Superior temporal gyrus (tissue), 1 donor: ENCODE measurements around the gene STRIP1.

Experiments used
- DNase-seq: peaks from one replicate; pipeline ENCODE4 v3.0.0-alpha.2; 2016; ENCODE audit errors: extremely low spot score

STRIP1 gene, protein sequence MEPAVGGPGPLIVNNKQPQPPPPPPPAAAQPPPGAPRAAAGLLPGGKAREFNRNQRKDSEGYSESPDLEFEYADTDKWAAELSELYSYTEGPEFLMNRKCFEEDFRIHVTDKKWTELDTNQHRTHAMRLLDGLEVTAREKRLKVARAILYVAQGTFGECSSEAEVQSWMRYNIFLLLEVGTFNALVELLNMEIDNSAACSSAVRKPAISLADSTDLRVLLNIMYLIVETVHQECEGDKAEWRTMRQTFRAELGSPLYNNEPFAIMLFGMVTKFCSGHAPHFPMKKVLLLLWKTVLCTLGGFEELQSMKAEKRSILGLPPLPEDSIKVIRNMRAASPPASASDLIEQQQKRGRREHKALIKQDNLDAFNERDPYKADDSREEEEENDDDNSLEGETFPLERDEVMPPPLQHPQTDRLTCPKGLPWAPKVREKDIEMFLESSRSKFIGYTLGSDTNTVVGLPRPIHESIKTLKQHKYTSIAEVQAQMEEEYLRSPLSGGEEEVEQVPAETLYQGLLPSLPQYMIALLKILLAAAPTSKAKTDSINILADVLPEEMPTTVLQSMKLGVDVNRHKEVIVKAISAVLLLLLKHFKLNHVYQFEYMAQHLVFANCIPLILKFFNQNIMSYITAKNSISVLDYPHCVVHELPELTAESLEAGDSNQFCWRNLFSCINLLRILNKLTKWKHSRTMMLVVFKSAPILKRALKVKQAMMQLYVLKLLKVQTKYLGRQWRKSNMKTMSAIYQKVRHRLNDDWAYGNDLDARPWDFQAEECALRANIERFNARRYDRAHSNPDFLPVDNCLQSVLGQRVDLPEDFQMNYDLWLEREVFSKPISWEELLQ

DNA sequence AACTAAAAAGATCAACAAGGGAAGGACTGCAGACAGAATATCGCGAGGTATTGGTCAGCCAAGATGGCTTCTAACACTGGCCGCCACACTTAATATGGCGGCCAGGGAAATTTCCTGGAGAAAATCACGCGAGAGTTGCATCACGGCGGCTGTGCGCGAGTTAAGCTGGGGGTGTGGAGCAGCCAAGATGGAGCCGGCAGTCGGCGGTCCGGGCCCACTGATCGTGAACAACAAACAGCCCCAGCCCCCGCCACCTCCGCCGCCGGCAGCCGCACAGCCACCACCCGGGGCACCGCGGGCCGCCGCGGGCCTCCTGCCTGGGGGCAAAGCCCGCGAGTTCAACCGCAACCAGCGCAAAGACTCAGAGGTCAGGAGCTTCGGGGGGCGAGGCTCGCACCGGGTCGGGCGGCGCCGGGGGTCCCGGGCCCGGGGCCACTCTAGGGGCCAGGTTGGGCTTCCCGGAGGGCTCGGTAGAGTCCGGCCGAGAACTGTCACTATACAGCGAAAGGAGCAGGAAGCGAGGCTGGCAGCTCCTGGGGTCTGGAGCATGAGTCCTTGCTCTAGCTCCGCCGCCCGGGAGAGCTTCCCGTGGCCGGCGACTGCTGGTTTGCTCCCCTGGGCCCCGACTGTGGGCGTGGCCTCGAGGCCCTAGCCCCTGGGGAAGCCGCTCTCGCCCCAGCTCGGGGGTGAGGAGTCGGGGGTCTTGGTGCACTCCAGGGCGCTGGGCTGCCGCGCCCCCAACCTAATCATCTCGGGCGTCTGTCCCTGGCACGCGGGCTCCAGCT is at the start of gene STRIP1:
Gene STRIP1 (plus strand): TSS at position 174 of the 785 bp plus-strand sequence. CDS start 14 bp downstream, at position 188.
- peak; percentile 97 for DNase-seq

DNA sequence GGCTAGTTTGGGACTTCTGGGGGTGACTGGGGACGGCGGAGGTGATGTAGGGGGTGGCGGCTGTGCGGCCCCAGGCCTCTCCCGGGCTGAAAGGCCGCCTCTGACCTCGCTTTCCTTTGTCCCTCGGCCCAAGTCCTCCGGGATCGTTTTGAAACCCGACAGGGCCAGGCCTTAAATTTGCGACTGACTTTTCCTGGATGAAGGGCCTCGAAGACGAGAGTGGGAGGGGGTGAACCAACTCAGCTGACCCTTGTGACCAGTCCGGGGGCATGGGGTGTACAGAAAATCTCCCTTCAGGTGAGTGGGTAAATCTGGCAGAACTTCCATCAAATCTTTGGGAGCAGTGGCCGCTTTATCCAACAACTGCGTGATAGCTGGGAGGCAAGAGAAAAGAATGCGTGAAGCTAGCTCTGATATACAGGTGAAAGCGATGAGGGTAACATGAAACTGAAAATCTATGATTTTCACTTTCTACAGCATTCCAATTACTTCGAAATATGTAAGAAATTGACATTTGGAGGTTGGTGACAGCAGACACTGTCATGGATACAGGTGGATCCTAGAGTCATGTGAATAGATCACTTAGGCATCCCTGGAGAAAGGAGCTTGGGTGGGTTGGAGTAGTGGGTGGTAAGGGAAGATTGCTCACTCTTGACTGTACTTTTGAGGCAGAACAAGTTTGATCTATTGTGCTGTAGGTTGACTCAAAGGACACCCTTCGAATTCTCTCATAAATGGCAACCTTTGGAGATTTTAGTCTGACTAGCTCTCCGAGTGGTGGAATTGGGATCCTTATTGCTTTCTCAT is 49.0 kb upstream of the STRIP1 start:
- DNase-seq, result no peak

DNA sequence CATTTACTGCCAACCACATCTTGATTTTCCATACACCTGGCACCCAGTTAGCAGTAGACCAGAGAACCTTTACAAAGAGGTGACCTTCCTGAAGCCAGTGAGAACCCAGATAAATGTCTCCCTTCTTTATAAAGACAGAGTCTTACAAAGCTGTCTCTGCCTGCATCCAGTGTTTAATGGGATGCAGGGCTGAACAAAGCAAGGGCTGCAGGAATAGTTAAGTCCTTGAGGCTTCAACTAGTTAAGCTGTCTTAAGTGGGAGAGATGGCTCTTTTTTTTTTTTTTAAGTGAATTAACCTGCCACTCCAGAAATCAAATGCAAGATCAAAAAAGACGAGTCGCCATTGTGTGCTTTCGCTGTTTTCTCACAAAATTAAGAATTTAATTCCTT is 48.4 kb upstream of the STRIP1 start:
- DNase-seq, result no peak

DNA sequence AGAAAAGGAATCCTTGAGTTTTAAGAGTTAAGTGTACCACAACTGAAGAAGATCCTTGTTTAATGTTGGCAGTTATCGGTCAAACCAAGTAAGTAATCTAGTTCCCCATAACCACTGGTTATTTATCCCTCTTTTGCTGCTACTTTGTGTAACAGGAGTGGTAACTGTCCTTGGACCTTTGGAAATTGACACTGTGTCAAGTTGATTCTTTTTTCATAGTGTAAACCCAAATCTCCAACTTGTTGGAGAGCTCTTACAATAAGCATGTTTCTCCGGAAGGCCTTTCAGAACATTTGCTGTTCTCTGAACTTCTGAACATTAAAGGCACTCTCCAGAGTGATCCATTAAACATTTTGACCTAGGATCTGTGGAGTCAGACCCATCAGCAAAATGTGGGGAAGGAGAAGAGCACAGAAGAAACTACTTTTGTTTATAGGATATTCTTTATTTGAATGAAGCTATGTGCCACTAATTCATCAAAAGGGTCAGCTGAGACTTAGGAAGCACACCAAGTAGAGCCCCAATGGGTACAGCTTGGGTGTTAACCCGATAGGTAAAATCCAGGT is 46.0 kb upstream of the STRIP1 start:
- no peak for DNase-seq

DNA sequence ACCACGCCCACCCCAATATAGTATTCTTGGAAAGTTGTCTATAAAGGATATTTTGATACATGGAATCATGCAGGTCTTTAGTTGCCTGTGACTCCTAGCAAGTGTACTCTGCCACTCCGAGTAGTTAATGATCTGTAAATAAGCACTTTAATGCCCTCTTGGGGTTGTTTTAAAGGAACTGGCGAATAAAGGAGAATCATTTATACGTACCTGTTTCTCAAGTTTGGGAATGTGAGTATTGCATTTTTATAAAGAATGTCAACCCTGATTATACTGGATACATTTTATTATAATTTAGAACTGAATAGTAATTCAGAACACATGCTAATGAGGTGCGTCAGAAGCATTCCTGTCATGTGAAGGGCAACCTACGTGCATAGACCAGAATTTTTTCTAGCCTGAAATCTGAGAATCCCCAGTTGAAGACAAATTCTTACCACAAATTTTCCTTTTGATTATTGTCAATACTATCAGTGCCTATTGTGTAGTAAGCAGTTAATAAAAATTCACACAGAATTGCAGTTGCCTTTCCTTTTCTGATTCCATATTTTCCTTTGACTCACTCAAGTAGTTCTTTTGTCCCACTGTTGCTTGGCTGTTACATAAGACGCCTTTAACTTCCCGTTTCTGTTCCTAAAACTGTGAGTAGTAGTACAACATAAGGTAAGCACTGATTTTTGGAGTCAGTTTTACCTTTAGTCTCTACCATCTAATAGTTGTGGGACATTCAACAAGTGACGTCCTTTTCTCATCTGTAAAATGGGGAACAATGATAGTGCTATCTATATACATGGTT is 44.7 kb upstream of the STRIP1 start:
- no peak for DNase-seq

DNA sequence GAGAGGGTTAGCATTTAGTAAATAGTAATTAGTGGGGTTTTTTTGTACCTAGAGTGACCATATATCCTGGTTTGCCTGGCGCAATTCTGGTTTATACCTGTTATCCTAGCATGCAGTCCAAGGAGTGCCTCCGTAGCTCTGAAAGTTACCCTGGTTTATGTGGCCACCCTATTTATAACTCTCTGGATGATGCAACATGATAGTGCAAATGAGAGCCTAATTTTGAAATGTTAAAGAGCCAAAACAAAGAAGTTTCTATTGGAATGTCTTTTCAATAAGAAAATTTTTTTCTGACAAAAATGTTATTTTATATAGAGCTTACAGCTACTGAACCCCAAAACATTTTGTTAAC is 44.1 kb upstream of the STRIP1 start:
- no peak for DNase-seq

DNA sequence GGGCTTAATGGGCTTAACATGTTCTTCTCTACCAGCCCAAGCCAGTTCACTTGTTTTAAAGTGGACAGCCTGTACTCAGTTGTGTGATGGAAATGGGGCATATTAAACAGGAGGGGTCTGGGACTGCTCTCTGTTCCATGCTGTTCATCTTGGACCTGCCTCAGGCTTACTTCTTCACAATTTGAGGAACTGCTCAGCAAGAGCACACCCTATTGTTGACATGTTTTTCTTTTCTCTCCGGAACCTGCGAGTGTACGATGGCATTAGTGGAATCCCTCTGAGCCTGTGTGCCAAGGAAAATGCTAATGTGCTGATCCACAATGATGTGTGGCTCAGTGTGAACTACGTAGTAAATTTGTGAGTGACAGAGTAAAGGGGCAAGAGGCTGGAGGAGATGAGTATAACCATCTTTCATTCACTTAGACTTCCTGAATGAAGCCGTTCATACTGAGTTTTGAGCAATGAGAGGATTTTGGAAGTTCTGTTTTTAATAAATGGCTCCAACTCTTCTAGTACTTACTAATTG is 43.0 kb upstream of the STRIP1 start:
- DNase-seq, result no peak

DNA sequence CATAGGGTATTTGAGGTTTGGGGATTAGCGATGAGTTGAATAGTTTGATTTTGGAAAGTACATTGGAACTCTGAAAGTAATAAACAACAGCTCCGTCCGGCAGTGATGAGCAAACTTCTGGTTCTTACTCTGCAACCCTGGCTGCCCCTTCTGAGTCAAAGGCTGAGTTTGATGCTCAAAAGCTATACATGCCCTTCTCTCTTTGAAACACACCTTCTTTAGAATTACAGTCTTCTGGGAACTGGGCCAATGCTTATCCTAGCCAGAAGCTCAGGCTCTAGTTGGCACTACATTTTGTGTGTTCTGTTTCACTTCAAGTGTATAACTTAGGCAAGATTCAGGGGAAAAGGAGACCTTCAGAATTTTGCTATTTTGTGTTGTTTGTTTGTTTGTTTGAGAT is 40.5 kb upstream of the STRIP1 start:
- DNase-seq, result no peak

DNA sequence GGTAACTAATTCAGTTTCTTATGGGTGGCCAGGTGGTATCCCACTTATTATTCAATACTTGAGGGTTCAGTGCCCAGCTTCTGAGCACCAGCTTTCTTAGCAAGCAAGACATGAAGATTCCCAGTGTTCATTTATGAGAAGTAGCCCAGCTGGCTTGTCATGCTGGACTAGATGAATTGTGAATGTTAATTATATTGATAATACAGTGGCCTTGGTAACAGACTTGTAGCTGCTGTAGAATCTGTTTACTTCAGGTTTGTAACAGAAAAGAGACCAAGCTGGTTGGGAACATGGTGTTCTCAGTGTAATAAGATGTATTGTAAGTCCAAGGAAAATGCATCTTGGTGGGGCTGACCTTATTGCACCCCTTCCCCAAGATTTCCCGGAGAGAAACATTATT is 39.8 kb upstream of the STRIP1 start:
- DNase-seq, result no peak

DNA sequence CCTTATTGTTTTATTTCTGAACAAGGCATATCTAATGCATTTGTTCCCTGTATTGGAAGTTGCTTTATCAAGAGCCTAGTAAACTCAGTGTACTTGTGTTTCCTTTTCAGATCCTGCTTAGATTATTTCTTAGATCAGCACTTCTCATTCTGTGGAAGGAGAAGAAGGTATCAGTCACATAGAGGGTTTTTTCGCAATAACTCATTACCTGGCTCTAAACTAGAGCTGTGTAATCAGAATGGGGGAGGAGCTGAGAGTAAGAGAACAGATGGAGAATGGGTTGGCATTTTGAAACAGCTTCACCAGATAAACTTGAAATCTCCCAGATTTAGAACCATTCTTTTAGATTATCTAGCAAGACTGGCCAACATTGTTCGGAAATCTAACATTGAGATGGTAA is 38.9 kb upstream of the STRIP1 start:
- DNase-seq, result no peak

DNA sequence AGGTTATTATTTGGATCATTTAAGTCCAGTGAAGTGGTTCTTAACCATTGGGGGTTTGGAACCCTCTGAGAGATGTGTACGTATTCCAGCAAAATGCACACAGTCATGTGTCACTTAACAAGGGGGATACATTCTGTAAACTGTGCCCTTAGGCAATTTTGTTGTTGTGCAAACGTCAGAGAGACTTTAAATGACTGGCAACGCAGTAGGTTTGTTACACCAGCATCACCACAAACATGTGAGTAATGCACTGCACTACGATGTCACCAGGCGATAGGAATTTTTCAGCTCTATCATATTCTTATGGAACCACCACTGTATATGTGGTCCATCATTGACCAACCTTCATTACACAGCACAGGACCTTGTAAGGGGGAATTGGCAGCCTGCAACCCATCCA is 37.9 kb upstream of the STRIP1 start:
- DNase-seq, result no peak

DNA sequence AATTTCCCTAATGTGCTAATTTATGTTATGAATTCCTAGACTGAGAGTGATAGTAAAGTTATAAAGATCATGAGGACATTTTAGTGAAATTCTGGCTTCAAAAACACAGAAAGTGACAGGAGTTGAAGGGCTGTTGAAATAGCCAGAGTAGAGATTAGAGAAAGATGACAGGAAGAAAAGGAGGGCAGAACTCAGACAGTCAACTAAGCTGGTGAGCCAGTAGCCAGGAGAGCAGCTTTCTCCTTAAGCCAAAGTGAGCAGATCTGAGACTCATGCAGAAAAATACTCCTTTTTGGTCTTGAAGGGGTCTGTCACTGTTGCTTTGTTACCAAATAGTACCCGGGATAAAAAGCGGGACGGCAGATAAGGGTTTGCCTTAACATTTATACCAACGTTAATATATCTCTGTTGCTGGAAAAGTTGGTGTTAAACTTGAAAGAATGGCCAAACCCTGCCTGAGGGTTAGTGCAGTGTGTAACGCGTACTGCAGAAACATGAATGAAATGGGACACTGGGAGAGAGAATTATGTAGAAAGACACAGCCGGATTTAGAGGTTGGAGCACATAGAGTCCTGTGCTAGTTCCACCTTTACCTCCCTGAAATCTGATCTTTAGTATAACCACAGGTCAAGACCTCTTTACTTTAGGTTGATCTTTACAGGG is 37.1 kb upstream of the STRIP1 start:
- no peak for DNase-seq

DNA sequence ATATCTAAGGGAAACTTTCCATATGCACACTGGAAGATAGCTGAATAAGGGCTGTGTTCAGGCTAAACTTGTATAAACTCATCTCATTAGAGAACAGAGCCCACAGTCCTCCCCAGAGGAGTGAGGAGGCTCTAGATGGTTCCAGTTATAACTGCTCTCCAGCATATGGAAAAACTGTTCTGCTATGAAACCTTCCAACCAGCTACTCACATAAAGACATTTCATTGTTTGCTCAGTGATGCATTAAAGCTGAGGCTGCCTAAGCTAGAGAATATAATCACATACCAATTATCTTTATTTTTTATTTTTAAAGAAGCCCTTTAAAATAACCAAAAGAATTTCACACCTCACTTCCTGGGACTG is 36.6 kb upstream of the STRIP1 start:
- DNase-seq, result no peak

DNA sequence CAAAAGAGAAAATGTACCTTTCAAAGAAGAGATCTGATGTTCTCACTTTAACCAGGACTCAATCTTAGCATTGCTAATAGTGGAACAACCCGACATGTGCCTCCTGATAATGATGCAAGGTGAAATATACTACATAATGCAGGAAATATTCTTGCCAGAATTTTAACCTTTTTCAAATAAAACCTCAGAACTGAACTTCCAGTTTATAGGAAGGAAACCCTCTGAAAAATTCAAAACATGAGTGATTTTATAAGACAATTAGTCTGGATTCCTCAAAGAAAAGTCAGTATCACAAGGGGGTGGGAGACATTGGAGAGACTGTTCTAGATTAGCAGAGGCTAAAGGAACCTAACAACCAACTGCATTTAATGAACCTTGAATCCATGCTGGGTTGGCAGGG is 31.7 kb upstream of the STRIP1 start:
- DNase-seq, result no peak

DNA sequence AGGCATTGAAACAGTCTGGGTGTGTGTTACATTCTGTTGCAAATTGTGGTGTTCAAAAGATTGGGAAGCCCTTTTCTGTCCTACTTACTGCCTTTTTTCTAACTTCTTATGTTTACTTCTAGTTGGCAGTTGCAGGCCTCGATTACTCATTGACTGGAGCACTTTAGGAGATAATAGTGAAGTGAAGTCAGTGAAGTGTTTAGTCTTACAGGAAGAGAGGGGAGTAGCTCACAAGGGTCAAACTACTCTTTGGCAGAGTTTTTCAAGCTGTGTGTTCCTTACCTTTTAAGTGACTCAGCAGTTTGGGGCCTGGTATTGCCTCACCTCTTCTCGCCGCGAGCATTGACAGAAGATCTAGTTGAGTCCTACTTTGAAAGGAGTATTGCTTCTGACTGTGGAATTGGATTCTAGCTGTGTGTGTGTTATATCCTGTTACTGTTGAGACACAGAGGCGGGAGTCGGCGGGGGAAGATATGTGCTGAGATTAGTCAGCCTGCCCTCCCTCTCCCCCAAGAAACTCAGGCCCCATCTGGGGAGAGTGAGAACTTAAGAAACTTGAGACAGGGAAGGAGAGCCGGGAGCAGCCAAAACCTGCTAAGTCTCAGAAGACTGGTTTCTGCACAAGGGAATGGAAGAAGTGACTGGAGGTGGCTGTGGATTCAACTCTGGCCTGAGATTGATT is 30.5 kb upstream of the STRIP1 start:
- DNase-seq, result no peak

DNA sequence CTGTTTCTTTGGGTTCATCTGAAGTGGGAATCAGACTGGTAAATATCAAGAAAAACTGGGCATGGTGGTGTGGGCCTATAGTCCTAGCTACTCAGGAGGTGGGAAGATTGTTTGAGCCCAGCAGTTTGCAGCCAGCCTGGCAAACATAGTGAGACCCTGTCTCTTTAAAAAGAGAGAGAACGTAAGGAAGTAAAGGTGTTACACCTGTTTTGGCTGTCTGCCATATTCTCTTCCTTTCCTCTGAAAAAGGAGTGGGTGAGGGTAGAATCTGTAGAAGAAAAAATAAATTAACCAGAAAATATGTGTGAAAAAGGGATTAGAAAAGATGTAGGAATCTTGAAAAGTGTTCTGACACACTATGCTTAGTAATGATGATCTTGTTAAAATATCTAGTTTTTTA is 29.8 kb upstream of the STRIP1 start:
- DNase-seq, result no peak

DNA sequence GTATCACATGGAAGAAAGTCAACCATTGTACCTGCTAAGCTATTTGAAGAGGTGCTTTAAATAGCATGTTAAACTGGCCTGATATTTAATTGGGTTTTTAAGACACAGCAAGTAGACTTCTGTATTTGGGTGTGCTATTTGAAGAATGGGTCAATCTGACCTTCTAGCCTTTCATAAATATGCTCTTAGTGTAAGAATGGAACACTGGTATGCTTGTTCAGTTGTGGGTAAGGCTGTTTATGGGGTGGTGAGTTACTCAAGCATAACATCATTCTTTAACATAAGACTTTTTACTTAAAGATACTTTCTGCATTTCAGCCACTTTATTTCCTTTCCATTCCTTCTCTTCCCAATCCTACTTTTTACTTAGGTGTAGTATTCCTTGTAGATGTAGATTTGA is 28.5 kb upstream of the STRIP1 start:
- no peak for DNase-seq

DNA sequence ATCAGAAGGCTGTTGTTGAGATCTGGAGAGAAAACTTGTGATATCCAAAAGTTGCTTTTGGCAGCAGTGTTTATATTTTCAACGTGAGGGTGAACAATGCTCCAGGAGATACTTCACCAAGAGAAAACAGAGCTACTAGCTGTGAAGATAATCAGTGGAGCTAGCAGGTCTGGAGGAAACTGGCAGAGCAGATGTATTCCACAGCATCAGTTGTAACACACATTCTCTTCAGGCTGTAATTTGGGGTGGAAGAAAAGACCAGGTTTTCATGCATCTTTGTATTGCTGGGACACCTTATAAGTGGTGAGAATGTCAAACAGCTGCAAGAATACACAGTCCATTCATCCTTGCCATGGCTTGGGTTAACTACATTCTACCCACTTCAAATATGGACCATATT is 27.9 kb upstream of the STRIP1 start:
- DNase-seq, result no peak
